CD4-positive, alpha-beta T cell (primary cell): ENCODE data around the gene ADGRL3. TPM values are rescaled to one million over a fixed set of nuclear protein-coding genes. Genes with fewer than 3 reads are reported as not detected.

ENCODE experiments used
- ATAC-seq: fragments of 200-7000 bp; cut with Tn5 transposase; one replicate; pipeline ENCODE4 v1.10.0; 2022; ENCODE audit warnings: mild to moderate bottlenecking; ENCODE audit not compliant: poor library complexity
- CTCF ChIA-PET: fragments of 350-600 bp; sonication (Branson Sonifier 250); formaldehyde crosslinking; loops from one replicate; lab custom pipeline; 2021; ENCODE audit warnings: antibody characterized with exemption, inconsistent platforms; lab: Charles Lee
- POLR2A ChIA-PET: fragments of 350-600 bp; sonication (Branson Sonifier 250); formaldehyde crosslinking; loops from one replicate; lab custom pipeline; 2021; ENCODE audit warnings: antibody characterized with exemption, inconsistent platforms; lab: Charles Lee
- DNase-seq, 14 experiments: peaks; one replicate each; pipeline ENCODE4 v3.0.0-alpha.2; 2013 to 2020; ENCODE audit warnings: mixed read lengths in 2 of 14
- H3K27ac ChIP-seq, 2 donors: one replicate each; pipeline versions ENCODE4 v1.5.1 to v1.7.0; 2013; ENCODE audit warnings: low read length in 2 of 2, low read depth in 1 of 2, mild to moderate bottlenecking in 1 of 2
- H3K27me3 ChIP-seq, 2 experiments: 1 replicate in 1 of 2; 2 replicates in 1 of 2; pipeline versions ENCODE4 v1.6.1 to v1.7.0; 2013; ENCODE audit warnings: low read length in 2 of 2, control low read depth in 1 of 2, mild to moderate bottlenecking in 1 of 2, moderate library complexity in 1 of 2; ENCODE audit not compliant: insufficient read depth in 2 of 2, control insufficient read depth in 1 of 2
- H3K36me3 ChIP-seq: one replicate; pipeline ENCODE4 v1.6.1; 2013; ENCODE audit warnings: low read length, control low read depth; ENCODE audit not compliant: insufficient read depth
- H3K4me1 ChIP-seq: one replicate; pipeline ENCODE4 v1.6.1; 2013; ENCODE audit warnings: low read length, control low read depth; ENCODE audit not compliant: insufficient read depth
- H3K4me3 ChIP-seq: one replicate; pipeline ENCODE4 v1.5.1; 2013; ENCODE audit warnings: mild to moderate bottlenecking, low read length, moderate library complexity
- H3K9me3 ChIP-seq, 2 experiments: 1 replicate in 1 of 2; 2 replicates in 1 of 2; pipeline versions ENCODE4 v1.6.1 to v1.7.0; 2013; ENCODE audit warnings: low read length in 2 of 2, mild to moderate bottlenecking in 2 of 2, control low read depth in 1 of 2, moderate library complexity in 1 of 2; ENCODE audit not compliant: control insufficient read depth in 1 of 2, insufficient read depth in 1 of 2
- H3K27ac Mint-ChIP-seq: one replicate; pipeline ENCODE4 v1.8.0; 2020; ENCODE audit warnings: mixed read lengths
- H3K27me3 Mint-ChIP-seq: one replicate; pipeline ENCODE4 v1.8.0; 2021; ENCODE audit warnings: mixed read lengths
- H3K36me3 Mint-ChIP-seq: one replicate; pipeline ENCODE4 v1.8.0; 2021; ENCODE audit warnings: low read depth, mixed read lengths
- H3K4me1 Mint-ChIP-seq: one replicate; pipeline ENCODE4 v1.8.0; 2021; ENCODE audit warnings: low read depth, mixed read lengths
- H3K4me3 Mint-ChIP-seq: one replicate; pipeline ENCODE4 v1.8.0; 2020; ENCODE audit warnings: mild to moderate bottlenecking, mixed read lengths
- H3K9me3 Mint-ChIP-seq: one replicate; pipeline ENCODE4 v1.8.0; 2020; ENCODE audit warnings: mixed read lengths
- intact Hi-C, 2 experiments: fragments of 100-400 bp; cut with DNase I in 1 of 2; cut with micrococcal nuclease in 1 of 2; formaldehyde crosslinking; loops; one replicate each; pipeline versions ENCODE4 v1.15.1 to v1.9.0; 2023 to 2025; cut with DNase I, micrococcal nuclease
- total RNA-seq, 174 experiments: library from RNA in 2 of 174; stranded (reverse) in 2 of 174; gene quantifications; one replicate each; pipeline ENCODE4 v1.2.3 and lab custom pipeline; 2021 to 2026
- TF ChIP-seq, protein P1 (sequence below): fragments of 200-600 bp; IDR thresholded peaks from one replicate; pipeline ENCODE4 v1.8.0; 2022; ENCODE audit warnings: antibody characterized with exemption, mild to moderate bottlenecking

Gene ADGRL3
- total RNA-seq, 2 experiments from 2014 or later, result not detected

DNA sequence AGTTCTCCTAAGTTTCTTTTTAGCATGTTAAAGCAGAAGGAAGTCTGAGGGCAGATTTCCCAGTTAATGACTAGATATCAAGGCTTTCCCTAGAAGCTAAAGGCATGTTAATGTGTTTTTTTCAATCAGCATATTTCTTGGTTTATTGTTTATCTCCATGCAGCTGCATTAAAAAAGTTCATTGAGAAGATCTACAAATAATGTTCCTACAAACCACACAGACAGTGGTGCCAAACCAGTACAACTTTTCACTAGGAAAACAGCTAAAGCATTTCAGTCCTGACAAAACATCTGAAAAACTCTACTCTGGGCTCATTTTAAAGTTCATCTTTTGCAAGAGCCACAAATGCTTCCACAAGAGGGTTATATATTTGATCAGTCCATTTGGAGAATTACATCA, 320.0 kb downstream of the ADGRL3 start:
- Mint-ChIP-seq H3K27me3 (no peaks in the 10 kb centered on the region), H3K9me3 (peaks cover 5% of the 10 kb centered on the region), H3K4me3 (no peak overlapping the region), H3K4me1 (no peaks in the 10 kb centered on the region), H3K36me3 (no peaks in the 10 kb centered on the region), H3K27ac (no peak overlapping the region)
- intact Hi-C loops, result no loop called here
- no peak for ATAC-seq
- H3K4me3 ChIP-seq, result no peak overlapping the region
- POLR2A ChIA-PET, result no interaction called here
- H3K9me3 ChIP-seq, result peaks cover 0 to 7% of the 10 kb centered on the region in 2 experiments
- TF ChIP-seq, protein P1, sequence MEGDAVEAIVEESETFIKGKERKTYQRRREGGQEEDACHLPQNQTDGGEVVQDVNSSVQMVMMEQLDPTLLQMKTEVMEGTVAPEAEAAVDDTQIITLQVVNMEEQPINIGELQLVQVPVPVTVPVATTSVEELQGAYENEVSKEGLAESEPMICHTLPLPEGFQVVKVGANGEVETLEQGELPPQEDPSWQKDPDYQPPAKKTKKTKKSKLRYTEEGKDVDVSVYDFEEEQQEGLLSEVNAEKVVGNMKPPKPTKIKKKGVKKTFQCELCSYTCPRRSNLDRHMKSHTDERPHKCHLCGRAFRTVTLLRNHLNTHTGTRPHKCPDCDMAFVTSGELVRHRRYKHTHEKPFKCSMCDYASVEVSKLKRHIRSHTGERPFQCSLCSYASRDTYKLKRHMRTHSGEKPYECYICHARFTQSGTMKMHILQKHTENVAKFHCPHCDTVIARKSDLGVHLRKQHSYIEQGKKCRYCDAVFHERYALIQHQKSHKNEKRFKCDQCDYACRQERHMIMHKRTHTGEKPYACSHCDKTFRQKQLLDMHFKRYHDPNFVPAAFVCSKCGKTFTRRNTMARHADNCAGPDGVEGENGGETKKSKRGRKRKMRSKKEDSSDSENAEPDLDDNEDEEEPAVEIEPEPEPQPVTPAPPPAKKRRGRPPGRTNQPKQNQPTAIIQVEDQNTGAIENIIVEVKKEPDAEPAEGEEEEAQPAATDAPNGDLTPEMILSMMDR, result no peak
- no peaks in the 10 kb centered on the region for H3K4me1 ChIP-seq
- H3K27me3 ChIP-seq, result no peaks in the 10 kb centered on the region
- CTCF ChIA-PET, result no interaction called here
- no peak overlapping the region for H3K27ac ChIP-seq
- no peak for DNase-seq
- H3K36me3 ChIP-seq, result no peaks in the 10 kb centered on the region

DNA sequence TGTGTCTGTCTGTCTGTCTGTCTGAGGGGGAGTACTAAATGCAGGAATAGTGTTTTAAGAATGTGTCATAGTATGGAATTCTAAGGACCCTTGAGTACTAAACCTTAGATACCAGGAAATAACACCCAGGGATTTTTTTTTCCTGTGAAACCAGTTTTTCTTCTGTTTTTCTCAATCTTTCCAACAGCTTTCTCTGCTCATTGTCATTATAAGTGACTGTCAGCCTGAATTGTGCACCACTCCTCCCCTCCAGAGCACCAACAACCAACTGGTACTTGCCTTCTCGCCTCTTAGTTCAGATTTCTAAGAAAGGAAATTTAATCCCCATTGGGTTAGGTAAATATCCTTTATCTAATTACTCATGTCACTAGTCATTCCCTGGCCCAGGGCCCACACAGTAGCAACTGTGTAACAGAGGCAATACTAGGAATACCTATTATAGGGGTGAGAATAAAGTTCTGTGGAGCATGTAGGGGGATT, 320.6 kb downstream of the ADGRL3 start:
- no peak for ATAC-seq
- Mint-ChIP-seq H3K36me3 (no peaks in the 10 kb centered on the region), H3K4me1 (no peaks in the 10 kb centered on the region), H3K9me3 (peaks cover 10% of the 10 kb centered on the region), H3K27ac (no peak overlapping the region), H3K4me3 (no peak overlapping the region), H3K27me3 (no peaks in the 10 kb centered on the region)
- intact Hi-C loops, result no loop called here
- Histone ChIP-seq H3K36me3 (no peaks in the 10 kb centered on the region), H3K4me1 (no peaks in the 10 kb centered on the region), H3K4me3 (no peak overlapping the region), H3K27ac (no peak overlapping the region), H3K9me3 (peaks cover 0 to 7% of the 10 kb centered on the region in 2 experiments), H3K27me3 (no peaks in the 10 kb centered on the region)
- no peak for DNase-seq
- ChIA-PET POLR2A (no interaction called here), CTCF (no interaction called here)
- TF ChIP-seq, protein P1, result no peak

DNA sequence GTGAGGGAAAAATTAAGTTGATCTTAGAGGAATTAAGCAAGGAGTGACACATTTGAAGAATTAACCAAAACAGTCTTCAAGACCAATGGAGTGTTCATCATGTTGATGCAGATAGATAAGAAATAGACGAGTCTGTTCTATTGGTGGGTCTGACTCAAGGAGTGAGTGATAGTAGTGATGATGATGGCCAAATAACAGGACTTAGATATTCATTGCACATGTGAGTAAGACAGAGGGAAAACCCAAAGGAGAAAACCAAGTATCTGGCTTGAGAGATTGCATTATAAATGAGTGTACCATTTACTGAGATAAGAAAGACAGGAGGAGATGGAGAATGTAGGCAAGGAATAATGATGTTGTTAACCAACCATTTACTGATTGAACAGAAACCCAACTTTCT, 321.3 kb downstream of the ADGRL3 start:
- ATAC-seq, result no peak
- H3K4me3 ChIP-seq, result no peak overlapping the region
- TF ChIP-seq, protein P1, result no peak

More for the DNA sequence above, 321.3 kb downstream of the ADGRL3 start:
- intact Hi-C loops, result no loop called here
- H3K4me1 ChIP-seq, result no peaks in the 10 kb centered on the region
- POLR2A ChIA-PET, result no interaction called here
- no peak overlapping the region for H3K4me3 Mint-ChIP-seq
- H3K36me3 ChIP-seq, result no peaks in the 10 kb centered on the region
- CTCF ChIA-PET, result no interaction called here
- no peaks in the 10 kb centered on the region for H3K27me3 ChIP-seq
- no peaks in the 10 kb centered on the region for H3K27me3 Mint-ChIP-seq
- H3K36me3 Mint-ChIP-seq, result no peaks in the 10 kb centered on the region
- peaks cover 10% of the 10 kb centered on the region for H3K9me3 Mint-ChIP-seq
- no peaks in the 10 kb centered on the region for H3K4me1 Mint-ChIP-seq
- no peak overlapping the region for H3K27ac Mint-ChIP-seq
- no peak overlapping the region for H3K27ac ChIP-seq
- peaks cover 0 to 7% of the 10 kb centered on the region in 2 experiments for H3K9me3 ChIP-seq
- no peak for DNase-seq
